ENCODE data around the gene RGS17. TPM values are rescaled to one million over a fixed set of nuclear protein-coding genes. Genes with fewer than 3 reads are reported as not detected.

RGS17 gene
- total RNA-seq, 3 donors from 2014 or later (not counting 1 experiment from before 2014, with no cell fraction given): 0.45 to 1.9 (median 0.55) TPM

- no peaks in the 10 kb centered on the region for H3K36me3 Mint-ChIP-seq
- DNase-seq: no peak
- intact Hi-C loops (cut with micrococcal nuclease): no loop called here
- H3K27me3 ChIP-seq (ENCODE audit: control insufficient read depth, insufficient read depth, low read length): no peaks in the 10 kb centered on the region
- no peaks in the 10 kb centered on the region for H3K9me3 ChIP-seq (ENCODE audit: control insufficient read depth, insufficient read depth, low read length)
- no peaks in the 10 kb centered on the region for H3K9me3 Mint-ChIP-seq
- no peak overlapping the region for H3K27ac ChIP-seq (ENCODE audit: low read length)
- peaks cover 0 to 8% of the 10 kb centered on the region in 2 donors for H3K27me3 Mint-ChIP-seq (ENCODE audit: low read depth in 2 of 2)
- ATAC-seq: no peak
- H3K36me3 ChIP-seq (ENCODE audit: control insufficient read depth, insufficient read depth, low read length): no peaks in the 10 kb centered on the region
- no peak overlapping the region for H3K4me3 Mint-ChIP-seq
- no peaks in the 10 kb centered on the region for H3K4me1 Mint-ChIP-seq
- no peaks in the 10 kb centered on the region for H3K4me1 ChIP-seq (ENCODE audit: control insufficient read depth, insufficient read depth, low read length)
- no peak overlapping the region for H3K4me3 ChIP-seq (ENCODE audit: low read length)
- H3K27ac Mint-ChIP-seq: no peak overlapping the region
- WGBS (ENCODE audit: insufficient coverage): 93% methylated on average over 2 of the region's 3 CpGs
- TF ChIP-seq, protein P1, sequence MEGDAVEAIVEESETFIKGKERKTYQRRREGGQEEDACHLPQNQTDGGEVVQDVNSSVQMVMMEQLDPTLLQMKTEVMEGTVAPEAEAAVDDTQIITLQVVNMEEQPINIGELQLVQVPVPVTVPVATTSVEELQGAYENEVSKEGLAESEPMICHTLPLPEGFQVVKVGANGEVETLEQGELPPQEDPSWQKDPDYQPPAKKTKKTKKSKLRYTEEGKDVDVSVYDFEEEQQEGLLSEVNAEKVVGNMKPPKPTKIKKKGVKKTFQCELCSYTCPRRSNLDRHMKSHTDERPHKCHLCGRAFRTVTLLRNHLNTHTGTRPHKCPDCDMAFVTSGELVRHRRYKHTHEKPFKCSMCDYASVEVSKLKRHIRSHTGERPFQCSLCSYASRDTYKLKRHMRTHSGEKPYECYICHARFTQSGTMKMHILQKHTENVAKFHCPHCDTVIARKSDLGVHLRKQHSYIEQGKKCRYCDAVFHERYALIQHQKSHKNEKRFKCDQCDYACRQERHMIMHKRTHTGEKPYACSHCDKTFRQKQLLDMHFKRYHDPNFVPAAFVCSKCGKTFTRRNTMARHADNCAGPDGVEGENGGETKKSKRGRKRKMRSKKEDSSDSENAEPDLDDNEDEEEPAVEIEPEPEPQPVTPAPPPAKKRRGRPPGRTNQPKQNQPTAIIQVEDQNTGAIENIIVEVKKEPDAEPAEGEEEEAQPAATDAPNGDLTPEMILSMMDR (IDR thresholded peaks at IDR 0.05): no peak
Measured at GRCh38 chr6:153048631-153049030, 82.5 kb downstream of the RGS17 start.

DNA sequence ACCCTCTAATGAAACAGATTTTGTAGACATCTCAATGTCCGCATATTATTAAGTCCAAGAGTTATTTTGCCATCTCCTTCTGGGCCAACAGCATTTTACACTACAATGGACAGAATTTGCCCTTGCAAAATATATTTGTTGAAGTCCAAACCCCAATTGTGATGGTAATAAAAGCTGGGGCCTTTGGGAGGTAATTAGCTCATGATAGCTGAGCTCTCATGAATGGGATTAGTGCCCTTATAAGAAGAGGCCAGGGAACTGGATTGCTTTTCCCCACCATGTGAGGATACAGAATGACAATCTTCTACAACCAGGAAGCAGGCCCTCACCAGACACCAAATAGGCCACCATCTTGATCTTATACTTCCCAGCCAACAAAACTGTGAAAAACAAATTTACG is 83.7 kb downstream of the RGS17 start:
- no peak for DNase-seq

GRCh38 chr6:153045271-153045670 is 85.8 kb downstream of the RGS17 start:
- Mint-ChIP-seq H3K27me3 (ENCODE audit: low read depth in 2 of 2) (peaks cover 0 to 3% of the 10 kb centered on the region in 2 donors), H3K27ac (no peak overlapping the region), H3K4me3 (no peak overlapping the region), H3K36me3 (no peaks in the 10 kb centered on the region), H3K9me3 (no peaks in the 10 kb centered on the region), H3K4me1 (no peaks in the 10 kb centered on the region)
- Histone ChIP-seq H3K9me3 (ENCODE audit: control insufficient read depth, insufficient read depth, low read length) (no peaks in the 10 kb centered on the region), H3K4me1 (ENCODE audit: control insufficient read depth, insufficient read depth, low read length) (no peaks in the 10 kb centered on the region), H3K4me3 (ENCODE audit: low read length) (no peak overlapping the region), H3K36me3 (ENCODE audit: control insufficient read depth, insufficient read depth, low read length) (no peaks in the 10 kb centered on the region), H3K27me3 (ENCODE audit: control insufficient read depth, insufficient read depth, low read length) (no peaks in the 10 kb centered on the region), H3K27ac (ENCODE audit: low read length) (no peak overlapping the region)
- intact Hi-C loops (cut with micrococcal nuclease): no loop called here
- TF ChIP-seq, protein P1 (IDR thresholded peaks at IDR 0.05): no peak
- no peak for DNase-seq
- no peak for ATAC-seq

More for the DNA sequence above, 83.7 kb downstream of the RGS17 start:
- Histone ChIP-seq H3K27ac (ENCODE audit: low read length) (no peak overlapping the region), H3K4me1 (ENCODE audit: control insufficient read depth, insufficient read depth, low read length) (no peaks in the 10 kb centered on the region), H3K9me3 (ENCODE audit: control insufficient read depth, insufficient read depth, low read length) (no peaks in the 10 kb centered on the region), H3K27me3 (ENCODE audit: control insufficient read depth, insufficient read depth, low read length) (no peaks in the 10 kb centered on the region), H3K4me3 (ENCODE audit: low read length) (no peak overlapping the region), H3K36me3 (ENCODE audit: control insufficient read depth, insufficient read depth, low read length) (no peaks in the 10 kb centered on the region)
- TF ChIP-seq, protein P1 (IDR thresholded peaks at IDR 0.05): no peak
- H3K27ac Mint-ChIP-seq: no peak overlapping the region
- H3K27me3 Mint-ChIP-seq (ENCODE audit: low read depth in 2 of 2): peaks cover 0 to 8% of the 10 kb centered on the region in 2 donors
- intact Hi-C loops (cut with micrococcal nuclease): no loop called here
- H3K4me3 Mint-ChIP-seq: no peak overlapping the region
- H3K4me1 Mint-ChIP-seq: no peaks in the 10 kb centered on the region
- no peaks in the 10 kb centered on the region for H3K9me3 Mint-ChIP-seq
- WGBS (ENCODE audit: insufficient coverage): 93% methylated on average over 2 of the region's 2 CpGs
- H3K36me3 Mint-ChIP-seq: no peaks in the 10 kb centered on the region
- no peak for ATAC-seq

GRCh38 chr6:153044295-153044694 is 86.8 kb downstream of the RGS17 start:
- 73% methylated on average over 2 of the region's 4 CpGs for WGBS (ENCODE audit: insufficient coverage)
- no peak overlapping the region for H3K27ac Mint-ChIP-seq
- H3K4me3 Mint-ChIP-seq: no peak overlapping the region

More at GRCh38 chr6:153044295-153044694, 86.8 kb downstream of the RGS17 start:
- H3K4me1 Mint-ChIP-seq: no peaks in the 10 kb centered on the region
- peaks cover 0 to 3% of the 10 kb centered on the region in 2 donors for H3K27me3 Mint-ChIP-seq (ENCODE audit: low read depth in 2 of 2)
- TF ChIP-seq, protein P1 (IDR thresholded peaks at IDR 0.05): no peak
- no peaks in the 10 kb centered on the region for H3K9me3 Mint-ChIP-seq
- DNase-seq (no peak), ATAC-seq (no peak)
- no peak overlapping the region for H3K27ac ChIP-seq (ENCODE audit: low read length)
- no peaks in the 10 kb centered on the region for H3K36me3 ChIP-seq (ENCODE audit: control insufficient read depth, insufficient read depth, low read length)
- H3K4me3 ChIP-seq (ENCODE audit: low read length): no peak overlapping the region
- no peaks in the 10 kb centered on the region for H3K4me1 ChIP-seq (ENCODE audit: control insufficient read depth, insufficient read depth, low read length)
- H3K9me3 ChIP-seq (ENCODE audit: control insufficient read depth, insufficient read depth, low read length): no peaks in the 10 kb centered on the region
- no peaks in the 10 kb centered on the region for H3K36me3 Mint-ChIP-seq
- H3K27me3 ChIP-seq (ENCODE audit: control insufficient read depth, insufficient read depth, low read length): no peaks in the 10 kb centered on the region
- intact Hi-C loops (cut with micrococcal nuclease): no loop called here
